Loucy (cell line): Measurements from ENCODE around the gene RTN4.

Experiments
- EZH2phosphoT487 ChIP-seq: fragments of 200-600 bp; IDR thresholded peaks from 2 replicates; pipeline ENCODE4 v1.6.1; 2018; ENCODE audit warnings: antibody characterized with exemption, mild to moderate bottlenecking, moderate library complexity, borderline replicate concordance
- TF ChIP-seq, protein P1 (sequence below): fragments of 200-600 bp; sonication (generic); conservative IDR thresholded peaks from 2 replicates; pipeline ENCODE4 v1.5.1; 2014; ENCODE audit warnings: mild to moderate bottlenecking, antibody characterized with exemption, low read length

DNA sequence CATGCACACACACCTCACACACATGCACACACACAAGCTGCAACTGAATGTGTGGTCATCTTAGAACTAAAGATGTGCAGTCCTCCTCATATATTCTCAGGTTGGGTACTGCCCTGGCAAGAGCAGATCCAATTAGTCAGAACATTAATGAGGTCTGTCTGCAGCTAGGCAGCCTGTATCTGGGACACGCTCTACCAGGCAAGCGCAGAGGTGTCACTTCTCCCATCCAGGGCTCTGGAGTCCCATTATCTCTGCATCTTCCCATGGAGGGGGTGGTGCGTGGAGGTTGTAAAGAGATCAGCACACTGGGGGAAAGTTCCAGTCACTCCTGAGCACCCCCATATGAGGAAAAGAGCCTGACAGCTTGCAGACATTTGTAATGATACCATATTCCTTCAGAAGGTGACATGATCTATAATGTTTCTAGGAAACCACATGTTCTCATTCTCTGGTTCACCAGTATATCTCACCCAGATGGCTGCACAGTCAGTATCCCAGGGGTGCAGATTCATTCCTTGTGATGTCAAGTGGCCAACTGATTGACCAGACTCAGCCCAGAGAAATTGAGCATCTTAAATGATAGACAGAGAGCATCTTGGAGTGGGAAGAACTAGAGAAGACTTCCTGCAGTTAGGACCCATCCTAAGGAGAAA is 95.4 kb downstream of the RTN4 start:
- TF ChIP-seq, protein P1, sequence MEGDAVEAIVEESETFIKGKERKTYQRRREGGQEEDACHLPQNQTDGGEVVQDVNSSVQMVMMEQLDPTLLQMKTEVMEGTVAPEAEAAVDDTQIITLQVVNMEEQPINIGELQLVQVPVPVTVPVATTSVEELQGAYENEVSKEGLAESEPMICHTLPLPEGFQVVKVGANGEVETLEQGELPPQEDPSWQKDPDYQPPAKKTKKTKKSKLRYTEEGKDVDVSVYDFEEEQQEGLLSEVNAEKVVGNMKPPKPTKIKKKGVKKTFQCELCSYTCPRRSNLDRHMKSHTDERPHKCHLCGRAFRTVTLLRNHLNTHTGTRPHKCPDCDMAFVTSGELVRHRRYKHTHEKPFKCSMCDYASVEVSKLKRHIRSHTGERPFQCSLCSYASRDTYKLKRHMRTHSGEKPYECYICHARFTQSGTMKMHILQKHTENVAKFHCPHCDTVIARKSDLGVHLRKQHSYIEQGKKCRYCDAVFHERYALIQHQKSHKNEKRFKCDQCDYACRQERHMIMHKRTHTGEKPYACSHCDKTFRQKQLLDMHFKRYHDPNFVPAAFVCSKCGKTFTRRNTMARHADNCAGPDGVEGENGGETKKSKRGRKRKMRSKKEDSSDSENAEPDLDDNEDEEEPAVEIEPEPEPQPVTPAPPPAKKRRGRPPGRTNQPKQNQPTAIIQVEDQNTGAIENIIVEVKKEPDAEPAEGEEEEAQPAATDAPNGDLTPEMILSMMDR: no peak
- no peak for TF ChIP-seq EZH2phosphoT487
